ENCODE results near the gene UNC5C.
"Not testable (repeated sequence)": the region's sequence is repeated elsewhere in the genome, so short reads cannot be mapped to it uniquely, and the experiment has no call there.

The UNC5C gene

DNA sequence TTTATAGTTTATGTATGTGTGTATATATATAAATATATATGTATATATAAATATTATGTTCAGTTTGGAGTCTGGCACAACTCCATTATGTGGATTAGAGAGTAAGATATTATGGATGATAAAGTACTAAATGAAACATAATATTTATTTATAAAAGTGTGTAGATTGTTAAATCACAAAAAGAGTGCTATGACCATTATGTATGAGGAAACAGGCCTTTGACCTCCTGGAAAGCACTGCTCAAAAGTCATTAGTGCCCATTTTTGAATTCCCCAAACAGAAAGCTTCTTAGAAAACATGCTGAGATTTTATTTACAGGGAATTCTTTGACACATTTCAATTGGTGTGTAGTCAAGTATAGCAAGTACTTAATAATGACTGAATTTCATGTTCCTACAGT, 391.2 kb downstream of the UNC5C start:
- no peak for TF ChIP-seq CTCF (IDR thresholded peaks at IDR 0.05; ENCODE audit: borderline replicate concordance, insufficient read depth, low read depth, low read length)
- no peak overlapping the region for H3K4me3 ChIP-seq (ENCODE audit: low read depth, low read length)

- no peak overlapping the region for H3K4me3 ChIP-seq (ENCODE audit: low read depth, low read length)
- no peak for TF ChIP-seq CTCF (IDR thresholded peaks at IDR 0.05; ENCODE audit: borderline replicate concordance, insufficient read depth, low read depth, low read length)
Observed at GRCh38 chr4:95156452-95156765, 392.4 kb downstream of the UNC5C start.

- H3K4me3 ChIP-seq (ENCODE audit: low read depth, low read length) = no peak overlapping the region
- TF ChIP-seq CTCF (IDR thresholded peaks at IDR 0.05; ENCODE audit: borderline replicate concordance, insufficient read depth, low read depth, low read length) = peak; percentile 42; the same call in 1 of the 2 replicates
Observed at GRCh38 chr4:95155759-95156451, 392.9 kb downstream of the UNC5C start.

- TF ChIP-seq CTCF (IDR thresholded peaks at IDR 0.05; ENCODE audit: borderline replicate concordance, insufficient read depth, low read depth, low read length) = no peak
- no peak overlapping the region for H3K4me3 ChIP-seq (ENCODE audit: low read depth, low read length)
Observed at GRCh38 chr4:95153182-95153581, 395.6 kb downstream of the UNC5C start.

GRCh38 chr4:95151255-95151654, 397.5 kb downstream of the UNC5C start:
- TF ChIP-seq CTCF (IDR thresholded peaks at IDR 0.05; ENCODE audit: borderline replicate concordance, insufficient read depth, low read depth, low read length) = no peak
- no peak overlapping the region for H3K4me3 ChIP-seq (ENCODE audit: low read depth, low read length)

DNA sequence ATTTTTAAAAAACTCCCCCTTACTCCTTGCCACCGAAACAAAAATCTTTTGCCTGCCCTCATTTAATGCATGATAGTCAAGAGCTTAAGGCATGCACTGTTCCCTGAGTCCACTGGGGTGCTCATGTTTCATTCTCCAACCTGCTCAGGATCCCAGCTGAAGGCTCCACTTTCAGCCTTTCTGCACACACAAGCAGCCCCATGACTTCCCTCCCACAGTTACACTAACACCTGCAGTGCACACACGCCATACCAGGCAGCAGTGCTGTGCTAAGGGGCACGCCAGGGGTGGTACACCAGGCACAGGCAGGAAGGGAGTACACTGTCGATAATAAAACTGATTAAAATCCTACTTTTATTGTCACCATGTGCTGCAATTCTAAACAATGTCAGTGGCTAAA, 405.8 kb downstream of the UNC5C start:
- TF ChIP-seq CTCF (IDR thresholded peaks at IDR 0.05; ENCODE audit: borderline replicate concordance, insufficient read depth, low read depth, low read length) = no peak
- no peak overlapping the region for H3K4me3 ChIP-seq (ENCODE audit: low read depth, low read length)

DNA sequence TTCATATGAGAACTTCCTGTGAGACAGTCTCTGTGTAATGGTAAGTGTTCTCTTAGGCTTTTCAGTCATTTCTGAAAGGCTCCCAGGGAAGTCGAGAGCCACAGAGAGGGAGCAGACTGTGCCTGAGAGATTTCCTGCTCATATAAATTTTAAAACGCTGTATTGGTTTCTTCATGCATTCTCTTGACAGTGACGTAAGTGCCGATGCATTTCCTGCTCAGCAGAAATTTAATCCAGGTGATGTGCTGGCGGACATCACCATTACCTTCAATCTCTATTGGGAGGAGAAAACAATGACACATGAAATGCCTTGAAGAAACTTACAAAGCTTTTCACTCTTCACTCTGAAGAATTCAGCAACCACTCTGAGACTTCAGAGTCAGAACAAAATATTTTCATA, 407.4 kb downstream of the UNC5C start:
- no peak overlapping the region for H3K4me3 ChIP-seq (ENCODE audit: low read depth, low read length)
- no peak for TF ChIP-seq CTCF (IDR thresholded peaks at IDR 0.05; ENCODE audit: borderline replicate concordance, insufficient read depth, low read depth, low read length)

- not testable (repeated sequence) for H3K4me3 ChIP-seq (ENCODE audit: low read depth, low read length)
Observed at GRCh38 chr4:95139424-95139823, 409.3 kb downstream of the UNC5C start.

DNA sequence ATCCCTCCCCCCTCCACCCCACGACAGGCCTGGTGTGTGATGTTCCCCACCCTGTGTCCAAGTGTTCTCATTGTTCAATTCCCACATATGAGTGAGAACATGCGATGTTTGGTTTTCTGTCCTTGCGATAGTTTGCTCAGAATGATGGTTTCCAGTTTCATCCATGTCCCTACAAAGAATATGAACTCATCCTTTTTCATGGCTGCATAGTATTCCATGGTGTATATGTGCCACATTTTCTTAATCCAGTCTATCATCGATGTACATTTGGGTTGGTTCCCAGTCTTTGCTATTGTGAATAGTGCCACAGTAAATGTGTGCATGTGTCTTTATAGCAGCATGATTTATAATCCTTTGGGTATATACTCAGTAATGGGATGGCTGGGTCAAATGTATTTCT, 414.8 kb downstream of the UNC5C start:
- not testable (repeated sequence) for H3K4me3 ChIP-seq (ENCODE audit: low read depth, low read length)
